ENCODE data around the gene TBRG4. TPM values are rescaled to one million over a fixed set of nuclear protein-coding genes. Genes with fewer than 3 reads are reported as not detected.

Gene TBRG4
- total and polyA plus RNA-seq, 2 donors (not counting 3 experiments of a cell fraction or from before 2014, with no cell fraction given), result 43.7 to 56.7 TPM

GRCh38 chr7:45084336-45084735 lies 27.2 kb downstream of the TBRG4 start:
- Histone ChIP-seq H3K9me1 (replicated peaks; ENCODE audit: control insufficient read depth, extremely low read depth, insufficient read depth, low read length) (no peaks in the 10 kb centered on the region), H2AFZ (ENCODE audit: low read depth, low read length) (no peak overlapping the region), H3K27me3 (ENCODE audit: control insufficient read depth in 2 of 2, insufficient read depth in 2 of 2, low read length in 2 of 2) (no peaks in the 10 kb centered on the region), H3K9me3 (replicated peaks; ENCODE audit: control insufficient read depth, insufficient read depth, low read length) (no peaks in the 10 kb centered on the region), H3K27ac (ENCODE audit: insufficient read depth, low read depth, low read length) (no peak overlapping the region), H3K4me1 (ENCODE audit: control insufficient read depth, extremely low read depth, insufficient read depth, low read length) (no peaks in the 10 kb centered on the region), H3K4me3 (replicated peaks in 1 of 3; ENCODE audit: insufficient read depth in 1 of 3, low read depth in 1 of 3, low read length in 3 of 3) (no peak overlapping the region), H3K9ac (replicated peaks; ENCODE audit: extremely low read depth, insufficient read depth, low read length) (no peak overlapping the region), H3K4me2 (ENCODE audit: insufficient read depth, low read length) (no peak overlapping the region), H3K36me3 (ENCODE audit: control insufficient read depth in 2 of 2, extremely low read depth in 1 of 2, insufficient read depth in 2 of 2, low read length in 2 of 2) (no peaks in the 10 kb centered on the region), H3K79me2 (ENCODE audit: control insufficient read depth, insufficient read depth, low read length) (no peaks in the 10 kb centered on the region), H4K20me1 (replicated peaks; ENCODE audit: control insufficient read depth, extremely low read depth, insufficient read depth, low read length) (no peaks in the 10 kb centered on the region)
- POLR2A ChIA-PET, result no interaction called here
- BruUV-seq (replicated peaks), result no TSS peak
- CTCF ChIA-PET, result no interaction called here
- DNase-seq (ENCODE audit: low read depth, low spot score), result no peak
- dilution Hi-C loops (cut with MboI; ENCODE audit: extremely low pct_ligation_motif_present, low sequenced_read_pairs) (no loop called here), intact Hi-C loops (cut with micrococcal nuclease) (no loop called here)
- FAIRE-seq, result no peak
- TF ChIP-seq GATA2 (IDR thresholded peaks at IDR 0.05; ENCODE audit: insufficient read depth, insufficient read length, low read depth, low read length), result no peak
- TF ChIP-seq CTCF (IDR thresholded peaks at IDR 0.05; ENCODE audit: extremely low read depth in 1 of 2, insufficient read depth in 1 of 2, low read depth in 1 of 2, low read length in 2 of 2), result no peak
- TF ChIP-seq POLR2AphosphoS5 (IDR thresholded peaks at IDR 0.05; ENCODE audit: insufficient read depth, low read depth, low read length), result no peak
- TF ChIP-seq FOS (IDR thresholded peaks at IDR 0.05; ENCODE audit: borderline replicate concordance, insufficient read depth, low read length), result no peak
- TF ChIP-seq MYC (IDR thresholded peaks at IDR 0.05; ENCODE audit: low read depth, low read length), result no peak
- TF ChIP-seq POLR2A (IDR thresholded peaks at IDR 0.05; ENCODE audit: low read depth, low read length), result no peak
- no peak for TF ChIP-seq JUN (IDR thresholded peaks at IDR 0.05; ENCODE audit: borderline replicate concordance, insufficient read depth, insufficient read length, low read depth)
- TF ChIP-seq EZH2 (IDR thresholded peaks at IDR 0.05; ENCODE audit: borderline replicate concordance, low read depth, low read length, severe bottlenecking), result no peak
